IMR-90 (cell line): ENCODE data around the gene RNASET2. TPM values are rescaled to one million over a fixed set of nuclear protein-coding genes. Genes with fewer than 3 reads are reported as not detected.

Source experiments
- ATAC-seq: fragments of 200-7000 bp; cut with Tn5 transposase; 2 replicates; pipeline ENCODE4 v1.9.1; 2020; ENCODE audit warnings: low read depth, mild to moderate bottlenecking, moderate library complexity
- BruUV-seq: library from RNA; stranded (reverse); fragments of 400-500 nt; replicated peaks from 2 replicates; lab custom pipeline; 2021; lab: Mats Ljungman, UMichigan
- CTCF ChIA-PET: fragments of 300-600 bp; formaldehyde crosslinking; extraction: SDS; loops from one replicate; lab custom pipeline; 2021; ENCODE audit warnings: antibody characterized with exemption; lab: Yijun Ruan, JAX
- POLR2A ChIA-PET: fragments of 300-600 bp; sonication (Branson Sonifier 250); formaldehyde crosslinking; loops from one replicate; lab custom pipeline; 2022; ENCODE audit warnings: antibody characterized with exemption; ENCODE audit not compliant: unreplicated experiment; lab: Charles Lee
- DNase-seq: peaks from one replicate; pipeline ENCODE4 v3.0.0; 2013
- H2AFZ ChIP-seq: replicated peaks from 2 replicates; pipeline ENCODE3; 2013; ENCODE audit warnings: low read length, mild to moderate bottlenecking; ENCODE audit not compliant: poor library complexity
- H2AK5ac ChIP-seq: 2 replicates; pipeline ENCODE4 v1.6.1; 2013; ENCODE audit warnings: low read depth, low read length, inconsistent platforms
- H2AK9ac ChIP-seq: replicated peaks from 2 replicates; pipeline ENCODE3; 2013; ENCODE audit warnings: mild to moderate bottlenecking, low read depth, low read length, moderate library complexity; ENCODE audit not compliant: poor library complexity
- H2BK120ac ChIP-seq: 2 replicates; pipeline ENCODE4 v1.6.1; 2013; ENCODE audit warnings: low read depth, low read length, inconsistent platforms
- H2BK15ac ChIP-seq: 3 replicates; pipeline ENCODE4 v1.6.1; 2013; ENCODE audit warnings: low read depth, low read length, inconsistent platforms
- H2BK20ac ChIP-seq: 2 replicates; pipeline ENCODE4 v1.6.1; 2013; ENCODE audit warnings: low read depth, mild to moderate bottlenecking, inconsistent platforms, low read length, moderate library complexity
- H2BK5ac ChIP-seq: 2 replicates; pipeline ENCODE4 v1.6.1; 2013; ENCODE audit warnings: mild to moderate bottlenecking, low read depth, low read length, inconsistent platforms; ENCODE audit not compliant: poor library complexity, severe bottlenecking
- H3K14ac ChIP-seq: replicated peaks from 2 replicates; pipeline ENCODE4 v1.6.1; 2013; ENCODE audit warnings: low read depth, low read length, inconsistent platforms
- H3K18ac ChIP-seq: 2 replicates; pipeline ENCODE4 v1.6.1; 2013; ENCODE audit warnings: low read depth, low read length, control low read depth
- H3K23ac ChIP-seq: 2 replicates; pipeline ENCODE4 v1.6.1; 2013; ENCODE audit warnings: low read depth, low read length, inconsistent platforms
- H3K27ac ChIP-seq: 2 replicates; pipeline ENCODE4 v1.5.1; 2013; ENCODE audit warnings: mild to moderate bottlenecking, control low read depth, low read length; ENCODE audit not compliant: insufficient read depth
- H3K27me3 ChIP-seq: 2 replicates; pipeline ENCODE4 v1.6.1; 2013; ENCODE audit warnings: low read length; ENCODE audit not compliant: control insufficient read depth, insufficient read depth
- H3K36me3 ChIP-seq: 2 replicates; pipeline ENCODE4 v1.6.1; 2013; ENCODE audit warnings: low read length, mixed read lengths; ENCODE audit not compliant: control insufficient read depth, insufficient read depth
- H3K4ac ChIP-seq: 2 replicates; pipeline ENCODE4 v1.6.1; 2013; ENCODE audit warnings: low read depth, low read length, inconsistent platforms
- H3K4me1 ChIP-seq: 2 replicates; pipeline ENCODE4 v1.6.1; 2013; ENCODE audit warnings: low read length, mixed read lengths; ENCODE audit not compliant: control insufficient read depth, insufficient read depth
- H3K4me2 ChIP-seq: 2 replicates; pipeline ENCODE4 v1.6.1; 2013; ENCODE audit warnings: low read depth, mild to moderate bottlenecking, control low read depth, low read length, moderate library complexity
- H3K4me3 ChIP-seq: 2 replicates; pipeline ENCODE4 v1.5.1; 2013; ENCODE audit warnings: low read depth, mild to moderate bottlenecking, control low read depth, low read length, moderate library complexity; ENCODE audit not compliant: insufficient read depth
- H3K56ac ChIP-seq: 2 replicates; pipeline ENCODE4 v1.6.1; 2013; ENCODE audit warnings: low read length, inconsistent platforms; ENCODE audit not compliant: insufficient read depth; ENCODE audit errors: extremely low read depth
- H3K79me1 ChIP-seq, 2 experiments: 2 replicates each; pipeline ENCODE4 v1.6.1; 2013; ENCODE audit warnings: low read length in 2 of 2, inconsistent platforms in 1 of 2, low read depth in 1 of 2
- H3K9ac ChIP-seq: 2 replicates; pipeline ENCODE4 v1.6.1; 2013; ENCODE audit warnings: low read depth, low read length, control low read depth
- H3K9me1 ChIP-seq: 2 replicates; pipeline ENCODE4 v1.6.1; 2013; ENCODE audit warnings: low read length, inconsistent platforms; ENCODE audit not compliant: insufficient read depth
- H3K9me3 ChIP-seq: 2 replicates; pipeline ENCODE4 v1.6.1; 2013; ENCODE audit warnings: low read length; ENCODE audit not compliant: control insufficient read depth, insufficient read depth
- H4K20me1 ChIP-seq: 2 replicates; pipeline ENCODE4 v1.6.1; 2013; ENCODE audit warnings: low read length, inconsistent platforms; ENCODE audit not compliant: insufficient read depth
- H4K5ac ChIP-seq: 2 replicates; pipeline ENCODE4 v1.6.1; 2013; ENCODE audit warnings: mild to moderate bottlenecking, low read depth, low read length, control low read depth
- H4K8ac ChIP-seq, 2 experiments: 2 replicates each; pipeline ENCODE4 v1.6.1; 2013; ENCODE audit warnings: low read depth in 2 of 2, low read length in 2 of 2, control low read depth in 1 of 2, inconsistent platforms in 1 of 2
- H4K91ac ChIP-seq: 2 replicates; pipeline ENCODE4 v1.6.1; 2013; ENCODE audit warnings: low read depth, low read length, inconsistent platforms; ENCODE audit not compliant: insufficient read depth
- BHLHE40 ChIP-seq: fragments of 150-350 bp; IDR thresholded peaks from 2 replicates; pipeline ENCODE4 v1.6.1; 2016; ENCODE audit warnings: mild to moderate bottlenecking, low read depth, low read length
- CHD1 ChIP-seq: IDR thresholded peaks from 2 replicates; pipeline ENCODE4 v1.6.1; 2012; ENCODE audit warnings: low read depth, low read length, improper control_type of control experiment
- CTCF ChIP-seq: conservative IDR thresholded peaks from 2 replicates; pipeline ENCODE4 v1.5.1; 2012; ENCODE audit warnings: mild to moderate bottlenecking, low read depth, low read length, improper control_type of control experiment
- MAFK ChIP-seq: IDR thresholded peaks from 2 replicates; pipeline ENCODE4 v1.6.1; 2012; ENCODE audit warnings: low read depth, low read length, improper control_type of control experiment
- MAZ ChIP-seq: IDR thresholded peaks from 2 replicates; pipeline ENCODE4 v1.6.1; 2012; ENCODE audit warnings: low read depth, mild to moderate bottlenecking, low read length, improper control_type of control experiment, moderate library complexity, borderline replicate concordance
- NFE2L2 ChIP-seq: fragments of 150-350 bp; IDR thresholded peaks from 2 replicates; pipeline ENCODE4 v1.6.1; 2016; ENCODE audit warnings: low read depth, mild to moderate bottlenecking, low read length
- POLR2A ChIP-seq: IDR thresholded peaks from 2 replicates; pipeline ENCODE4 v1.6.1; 2012; ENCODE audit warnings: mild to moderate bottlenecking, low read depth, low read length
- RFX5 ChIP-seq: IDR thresholded peaks from 2 replicates; pipeline ENCODE4 v1.8.0; 2012; ENCODE audit warnings: low read depth, mild to moderate bottlenecking, low read length, moderate library complexity
- WGBS, 2 experiments: methylation state at CpG; one replicate each; pipeline versions ENCODE4 v1.1.5 to v1.1.7; 2013; ENCODE audit warnings: missing lambda C conversion rate in 2 of 2; ENCODE audit not compliant: insufficient read length in 1 of 2; ENCODE audit errors: extremely low coverage in 2 of 2; 5-methylcytosine and 5-hydroxymethylcytosine counted together
- dilution Hi-C: fragments of 300-500 bp; cut with HindIII; formaldehyde crosslinking; loops from one replicate; pipeline ENCODE4 v1.14.3; 2018; ENCODE audit warnings: low sequenced_read_pairs; ENCODE audit not compliant: unreplicated experiment
- in situ Hi-C: fragments of 300-500 bp; cut with MboI; formaldehyde crosslinking; loops from 3 replicates; pipeline ENCODE4 v1.14.3; 2019; ENCODE audit warnings: low sequenced_read_pairs, inconsistent platforms, mixed read lengths
- intact Hi-C: fragments of 100-400 bp; cut with micrococcal nuclease; formaldehyde crosslinking; loops from 2 replicates; pipeline ENCODE4 v1.10.0; 2022
- polyA plus RNA-seq, 3 experiments: library from polyadenylated mRNA; depleted of rRNA; stranded (reverse); fragments of >200 nt; gene quantifications; 2 replicates each; pipeline ENCODE4 v1.2.3, GENCODE V29; 2012; ENCODE audit warnings: low replicate concordance in 1 of 3
- total RNA-seq: library from RNA; depleted of rRNA; stranded (reverse); fragments of >200 nt; gene quantifications from 2 replicates; pipeline ENCODE4 v1.2.3, GENCODE V29; 2012

RNASET2 gene
- total and polyA plus RNA-seq, 2 of the 4 experiments (the other 2 are of a cell fraction): 13.6 to 24.9 TPM

- no peak for TF ChIP-seq MAZ
These were observed 48.2 kb downstream of the RNASET2 start (continued) for GRCh38 chr6:166907871-166908806.

GRCh38 chr6:166907373-166907841 lies 48.9 kb downstream of the RNASET2 start:
- Histone ChIP-seq H3K27ac (no peak overlapping the region), H3K23ac (no peak overlapping the region), H3K4ac (no peak overlapping the region), H2BK120ac (no peak overlapping the region), H3K9me3 (no peaks in the 10 kb centered on the region), H3K36me3 (no peaks in the 10 kb centered on the region), H3K9me1 (no peaks in the 10 kb centered on the region), H3K14ac (no peak overlapping the region), H4K91ac (no peak overlapping the region), H3K18ac (no peak overlapping the region), H3K4me2 (no peak overlapping the region), H3K56ac (no peak overlapping the region), H3K27me3 (peaks cover 3% of the 10 kb centered on the region; the same call in 1 of the 2 replicates), H2BK5ac (no peak overlapping the region), H4K8ac (no peak overlapping the region), H3K79me1 (no peaks in the 10 kb centered on the region), H3K9ac (no peak overlapping the region), H2AK5ac (no peak overlapping the region), H3K4me3 (no peak overlapping the region), H2AFZ (no peak overlapping the region), H2BK15ac (no peak overlapping the region), H2BK20ac (no peak overlapping the region), H2AK9ac (no peak overlapping the region), H3K4me1 (no peaks in the 10 kb centered on the region), H4K5ac (no peak overlapping the region), H4K20me1 (no peaks in the 10 kb centered on the region)
- ATAC-seq (no peak), DNase-seq (no peak)
- POLR2A ChIA-PET: no interaction called here
- CTCF ChIA-PET: interaction anchor here (0.6 kb wide), 1 partner anchor 630 kb away, joined by 5 read pairs; no protein-coding TSS in a partner anchor
- in situ Hi-C loops (no loop called here), intact Hi-C loops (no loop called here), dilution Hi-C loops (no loop called here)
- TF ChIP-seq MAFK (no peak), POLR2A (no peak), CTCF (no peak), NFE2L2 (no peak), CHD1 (no peak), RFX5 (no peak), BHLHE40 (no peak)
- 67% methylated on average over 2 of the region's 8 CpGs; no CpG with 5 or more reads in 1 of the 2 experiments for WGBS, 2 experiments
- BruUV-seq: no TSS peak
